Naive thymus-derived CD4-positive, alpha-beta T cell (primary cell): ENCODE measurements around the gene SPO11. TPM values are rescaled to one million over a fixed set of nuclear protein-coding genes. Genes with fewer than 3 reads are reported as not detected.

ENCODE experiments used
- ATAC-seq: fragments of 150-1000 bp; cut with Tn5 transposase; 2 replicates; pipeline ENCODE4 v1.10.0; 2021; ENCODE audit warnings: mild to moderate bottlenecking, moderate library complexity
- CTCF ChIA-PET: fragments of 350-600 bp; sonication (Branson Sonifier 250); formaldehyde crosslinking; loops from one replicate; lab custom pipeline; 2021; ENCODE audit warnings: antibody characterized with exemption; lab: Charles Lee
- POLR2A ChIA-PET: fragments of 350-600 bp; sonication (Branson Sonifier 250); formaldehyde crosslinking; loops from one replicate; lab custom pipeline; 2021; ENCODE audit warnings: antibody characterized with exemption, inconsistent platforms; lab: Charles Lee
- DNase-seq, 9 donors: peaks; one replicate each; pipeline versions ENCODE4 v3.0.0 to v3.0.0-alpha.2; 2020 to 2022; ENCODE audit warnings: mixed read lengths in 1 of 9
- H3K27ac ChIP-seq: one replicate; pipeline ENCODE4 v1.7.0; 2013; ENCODE audit warnings: mild to moderate bottlenecking, low read depth, low read length, moderate library complexity
- H3K27me3 ChIP-seq, 2 donors: one replicate each; pipeline ENCODE4 v1.7.0; 2013; ENCODE audit warnings: low read length in 2 of 2, mild to moderate bottlenecking in 2 of 2, moderate library complexity in 2 of 2; ENCODE audit not compliant: control insufficient read depth in 2 of 2, insufficient read depth in 2 of 2
- H3K36me3 ChIP-seq, 3 experiments: 1 replicate in 2 of 3; 2 replicates in 1 of 3; pipeline ENCODE4 v1.7.0; 2013; ENCODE audit warnings: low read length in 3 of 3, mild to moderate bottlenecking in 3 of 3, moderate library complexity in 1 of 3; ENCODE audit not compliant: insufficient read depth in 3 of 3, control insufficient read depth in 2 of 3
- H3K4me1 ChIP-seq, 2 donors: one replicate each; pipeline ENCODE4 v1.7.0; 2013; ENCODE audit warnings: low read length in 2 of 2, mild to moderate bottlenecking in 2 of 2, moderate library complexity in 1 of 2; ENCODE audit not compliant: control insufficient read depth in 2 of 2, insufficient read depth in 2 of 2
- H3K4me3 ChIP-seq: 2 replicates; pipeline ENCODE4 v1.7.0; 2013; ENCODE audit warnings: mild to moderate bottlenecking, low read length
- H3K9me3 ChIP-seq, 3 experiments: 1 replicate in 2 of 3; 2 replicates in 1 of 3; pipeline ENCODE4 v1.7.0; 2013; ENCODE audit warnings: low read length in 3 of 3; ENCODE audit not compliant: control insufficient read depth in 2 of 3
- H3K27ac Mint-ChIP-seq, 9 donors: one replicate each; pipeline ENCODE4 v1.8.0; 2020 to 2022; ENCODE audit warnings: mixed read lengths in 9 of 9, mild to moderate bottlenecking in 8 of 9, moderate library complexity in 5 of 9, inconsistent platforms in 2 of 9
- H3K27me3 Mint-ChIP-seq, 5 donors: one replicate each; pipeline ENCODE4 v1.8.0; 2021 to 2022; ENCODE audit warnings: mixed read lengths in 5 of 5, mild to moderate bottlenecking in 1 of 5
- H3K36me3 Mint-ChIP-seq, 5 donors: one replicate each; pipeline ENCODE4 v1.8.0; 2020 to 2022; ENCODE audit warnings: mixed read lengths in 5 of 5, mild to moderate bottlenecking in 3 of 5, inconsistent platforms in 1 of 5
- H3K4me1 Mint-ChIP-seq, 7 donors: one replicate each; pipeline ENCODE4 v1.8.0; 2020 to 2022; ENCODE audit warnings: mixed read lengths in 7 of 7, mild to moderate bottlenecking in 3 of 7, inconsistent platforms in 1 of 7
- H3K4me3 Mint-ChIP-seq, 10 donors: one replicate each; pipeline ENCODE4 v1.8.0; 2020 to 2022; ENCODE audit warnings: mild to moderate bottlenecking in 10 of 10, mixed read lengths in 10 of 10, moderate library complexity in 6 of 10, inconsistent platforms in 2 of 10
- H3K9me3 Mint-ChIP-seq, 11 donors: one replicate each; pipeline ENCODE4 v1.8.0; 2020 to 2022; ENCODE audit warnings: mixed read lengths in 11 of 11, mild to moderate bottlenecking in 4 of 11, inconsistent platforms in 1 of 11, moderate library complexity in 1 of 11
- intact Hi-C, 2 donors: fragments of 100-400 bp; cut with micrococcal nuclease; formaldehyde crosslinking; loops; one replicate each; pipeline ENCODE4 v1.15.1; 2023
- polyA plus RNA-seq, 2 donors: library from polyadenylated mRNA; unstranded; fragments of 300-500 nt; fragmentation: Illumina TruSeq; gene quantifications; one replicate each; pipeline ENCODE4 v1.2.3, GENCODE V29; 2021
- total RNA-seq, 6 experiments: library from RNA in 5 of 6; stranded (reverse) in 5 of 6; gene quantifications; 1 replicate in 5 of 6; 2 replicates in 1 of 6; pipeline ENCODE4 v1.2.3 and lab custom pipeline; 2021 to 2026

The SPO11 gene
- total and polyA plus RNA-seq, 7 experiments from 2014 or later, result not detected

- Mint-ChIP-seq H3K27ac (no peak overlapping the region), H3K27me3 (peaks cover 21 to 75% (median 55%) of the 10 kb centered on the region in 5 donors), H3K4me1 (peaks cover 0 to 2% (median 0%) of the 10 kb centered on the region in 7 donors), H3K9me3 (peaks cover 0 to 2% (median 0%) of the 10 kb centered on the region in 11 donors), H3K4me3 (no peak overlapping the region), H3K36me3 (no peaks in the 10 kb centered on the region)
- Histone ChIP-seq H3K4me3 (no peak overlapping the region), H3K9me3 (no peaks in the 10 kb centered on the region), H3K36me3 (no peaks in the 10 kb centered on the region), H3K4me1 (no peaks in the 10 kb centered on the region), H3K27ac (no peak overlapping the region), H3K27me3 (no peaks in the 10 kb centered on the region)
- ChIA-PET CTCF (no interaction called here), POLR2A (no interaction called here)
- DNase-seq (no peak), ATAC-seq (no peak)
- intact Hi-C loops, result no loop called here
Measured at GRCh38 chr20:57292611-57293010, 37.0 kb upstream of the SPO11 start.

GRCh38 chr20:57293995-57294394, 35.6 kb upstream of the SPO11 start:
- H3K9me3 ChIP-seq, result no peaks in the 10 kb centered on the region
- CTCF ChIA-PET, result no interaction called here

GRCh38 chr20:57294550-57294949, 35.1 kb upstream of the SPO11 start:
- no peak for DNase-seq
- no peak for ATAC-seq
- intact Hi-C loops, result no loop called here
- ChIA-PET CTCF (no interaction called here), POLR2A (no interaction called here)
- no peaks in the 10 kb centered on the region for H3K36me3 ChIP-seq
- peaks cover 0 to 5% (median 0%) of the 10 kb centered on the region in 11 donors for H3K9me3 Mint-ChIP-seq
- no peaks in the 10 kb centered on the region for H3K27me3 ChIP-seq
- H3K9me3 ChIP-seq, result no peaks in the 10 kb centered on the region
- H3K4me1 ChIP-seq, result no peaks in the 10 kb centered on the region
- H3K4me1 Mint-ChIP-seq, result no peaks in the 10 kb centered on the region
- peaks cover 13 to 60% (median 44%) of the 10 kb centered on the region in 5 donors for H3K27me3 Mint-ChIP-seq
- H3K27ac ChIP-seq, result no peak overlapping the region
- H3K36me3 Mint-ChIP-seq, result no peaks in the 10 kb centered on the region
- no peak overlapping the region for H3K4me3 Mint-ChIP-seq
- H3K27ac Mint-ChIP-seq, result no peak overlapping the region
- H3K4me3 ChIP-seq, result no peak overlapping the region

More at GRCh38 chr20:57293995-57294394, 35.6 kb upstream of the SPO11 start:
- Mint-ChIP-seq H3K27ac (no peak overlapping the region), H3K27me3 (peaks cover 13 to 61% (median 44%) of the 10 kb centered on the region in 5 donors), H3K4me1 (no peaks in the 10 kb centered on the region), H3K36me3 (no peaks in the 10 kb centered on the region), H3K4me3 (no peak overlapping the region), H3K9me3 (peaks cover 0 to 5% (median 0%) of the 10 kb centered on the region in 11 donors)
- POLR2A ChIA-PET, result no interaction called here
- intact Hi-C loops, result no loop called here
- no peaks in the 10 kb centered on the region for H3K36me3 ChIP-seq
- no peak overlapping the region for H3K4me3 ChIP-seq
- no peaks in the 10 kb centered on the region for H3K4me1 ChIP-seq
- ATAC-seq (no peak), DNase-seq (no peak)
- no peak overlapping the region for H3K27ac ChIP-seq
- no peaks in the 10 kb centered on the region for H3K27me3 ChIP-seq

DNA sequence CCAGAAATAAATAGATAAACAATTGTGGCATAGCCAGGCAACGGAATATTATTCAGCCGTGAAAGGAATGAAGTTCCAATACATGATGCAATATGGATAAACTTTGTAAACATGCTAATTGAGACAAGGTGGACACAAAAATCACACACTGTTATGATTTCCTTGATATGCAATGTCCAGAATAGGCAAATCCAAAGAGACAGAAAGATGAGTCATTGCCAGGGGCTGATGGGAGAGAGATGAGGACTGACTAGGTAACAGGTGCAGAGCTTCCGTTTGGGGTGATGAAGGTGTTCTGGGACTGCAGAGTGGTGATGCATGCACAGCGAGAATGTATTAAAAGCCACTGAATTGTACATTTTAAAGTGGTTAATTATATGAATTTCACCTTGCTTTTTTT, 31.1 kb upstream of the SPO11 start:
- Histone ChIP-seq H3K27ac (no peak overlapping the region), H3K4me1 (no peaks in the 10 kb centered on the region), H3K4me3 (no peak overlapping the region), H3K27me3 (no peaks in the 10 kb centered on the region), H3K36me3 (no peaks in the 10 kb centered on the region), H3K9me3 (no peaks in the 10 kb centered on the region)
- CTCF ChIA-PET, result no interaction called here
- Mint-ChIP-seq H3K36me3 (no peaks in the 10 kb centered on the region), H3K9me3 (peaks cover 0 to 3% (median 0%) of the 10 kb centered on the region in 11 donors), H3K4me1 (no peaks in the 10 kb centered on the region), H3K4me3 (no peak overlapping the region), H3K27ac (no peak overlapping the region), H3K27me3 (peaks cover 0 to 43% (median 19%) of the 10 kb centered on the region in 5 donors)
- POLR2A ChIA-PET, result no interaction called here
- no peak for DNase-seq
- no peak for ATAC-seq
- intact Hi-C loops, result no loop called here

GRCh38 chr20:57301026-57301425, 28.6 kb upstream of the SPO11 start:
- H3K36me3 Mint-ChIP-seq, result no peaks in the 10 kb centered on the region
- no peak overlapping the region for H3K4me3 ChIP-seq
- ChIA-PET CTCF (no interaction called here), POLR2A (no interaction called here)
- H3K9me3 Mint-ChIP-seq, result peaks cover 0 to 3% (median 0%) of the 10 kb centered on the region in 11 donors
- peaks cover 0 to 30% (median 9%) of the 10 kb centered on the region in 5 donors for H3K27me3 Mint-ChIP-seq
- no peak overlapping the region for H3K4me3 Mint-ChIP-seq
- no peaks in the 10 kb centered on the region for H3K27me3 ChIP-seq
- H3K27ac ChIP-seq, result no peak overlapping the region
- intact Hi-C loops, result no loop called here
- DNase-seq, result no peak
- no peaks in the 10 kb centered on the region for H3K4me1 Mint-ChIP-seq
- H3K9me3 ChIP-seq, result no peaks in the 10 kb centered on the region
- no peak for ATAC-seq
- H3K27ac Mint-ChIP-seq, result no peak overlapping the region
- H3K36me3 ChIP-seq, result no peaks in the 10 kb centered on the region
- H3K4me1 ChIP-seq, result no peaks in the 10 kb centered on the region

DNA sequence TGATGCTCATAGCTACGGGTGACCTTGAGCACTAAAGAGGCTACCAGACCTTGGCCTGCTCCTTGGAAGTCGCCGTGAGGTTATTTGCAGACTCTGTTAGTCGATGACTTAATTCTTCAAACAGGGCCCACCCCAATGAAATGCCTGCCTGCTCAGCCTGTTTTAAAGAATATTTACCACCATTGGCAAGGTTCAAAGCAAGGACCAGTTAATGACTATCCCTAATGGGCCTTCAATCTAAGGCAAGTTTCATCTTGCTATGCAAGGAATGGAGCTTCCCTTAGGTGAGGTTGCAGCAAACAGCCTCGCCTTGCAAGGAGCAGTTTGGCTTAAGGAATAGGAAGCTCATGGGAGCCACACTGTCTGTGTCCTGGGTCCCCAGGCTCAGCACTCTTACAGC, 22.9 kb upstream of the SPO11 start:
- H3K36me3 ChIP-seq, result no peaks in the 10 kb centered on the region
- Mint-ChIP-seq H3K4me1 (no peaks in the 10 kb centered on the region), H3K36me3 (peaks cover 0 to 3% (median 0%) of the 10 kb centered on the region in 5 donors), H3K27me3 (peaks cover 3 to 38% (median 10%) of the 10 kb centered on the region in 5 donors), H3K9me3 (peaks cover 0 to 1% (median 0%) of the 10 kb centered on the region in 11 donors), H3K27ac (no peak overlapping the region), H3K4me3 (no peak overlapping the region)
- intact Hi-C loops, result no loop called here
- CTCF ChIA-PET, result no interaction called here
- POLR2A ChIA-PET, result no interaction called here
- ATAC-seq, result no peak
- no peaks in the 10 kb centered on the region for H3K27me3 ChIP-seq
- no peak overlapping the region for H3K27ac ChIP-seq
- no peaks in the 10 kb centered on the region for H3K4me1 ChIP-seq
- DNase-seq, result no peak
- no peak overlapping the region for H3K4me3 ChIP-seq
- no peaks in the 10 kb centered on the region for H3K9me3 ChIP-seq

DNA sequence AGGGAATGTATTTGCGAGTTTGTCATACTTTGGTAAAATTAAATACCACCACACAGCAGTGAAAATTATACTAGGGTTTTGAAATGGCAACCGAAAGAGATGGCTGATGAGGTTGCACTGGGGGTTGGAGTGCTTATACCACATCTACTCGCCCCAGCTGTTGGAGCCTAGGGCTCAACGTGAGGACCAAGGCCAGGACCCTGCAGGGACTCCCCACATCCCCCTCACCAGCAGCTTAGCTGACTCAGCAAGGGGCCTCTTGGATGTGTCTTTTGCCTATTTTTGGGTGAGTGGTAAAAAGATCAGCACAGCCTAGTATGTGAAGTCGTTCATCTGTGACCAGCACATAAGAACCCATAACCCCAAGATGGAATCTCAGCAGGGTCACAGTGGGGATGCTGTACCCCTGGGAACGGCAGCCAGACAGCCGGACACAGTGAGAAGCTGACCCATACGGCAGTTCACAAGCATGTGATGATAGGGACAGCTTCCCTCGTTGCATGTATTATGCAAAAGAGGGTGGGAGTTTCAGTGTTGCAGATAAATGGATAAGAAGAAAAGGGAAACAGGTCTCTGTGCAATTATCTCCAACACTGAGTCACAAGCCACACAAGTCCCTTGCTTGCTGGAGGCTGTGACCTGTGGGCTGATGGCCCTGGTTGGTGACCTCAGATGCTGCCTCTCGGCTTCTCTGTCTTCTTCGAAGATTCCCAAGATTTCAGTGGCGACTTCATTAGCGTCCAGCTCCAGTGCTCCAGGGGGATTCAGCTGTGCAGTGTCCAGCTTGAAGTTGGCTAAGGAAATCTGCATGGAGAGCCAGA, 20.9 kb upstream of the SPO11 start:
- Mint-ChIP-seq H3K27me3 (peaks cover 3 to 24% (median 10%) of the 10 kb centered on the region in 5 donors), H3K9me3 (no peaks in the 10 kb centered on the region), H3K4me1 (no peaks in the 10 kb centered on the region), H3K4me3 (no peak overlapping the region), H3K27ac (no peak overlapping the region), H3K36me3 (peaks cover 0 to 3% (median 0%) of the 10 kb centered on the region in 5 donors)
- DNase-seq (no peak), ATAC-seq (no peak)
- POLR2A ChIA-PET, result no interaction called here
- H3K27ac ChIP-seq, result no peak overlapping the region
- CTCF ChIA-PET, result interaction anchor here (1.2 kb wide), 1 partner anchor 202 kb away, joined by 3 read pairs; no protein-coding TSS in a partner anchor
- H3K4me3 ChIP-seq, result no peak overlapping the region
- H3K27me3 ChIP-seq, result no peaks in the 10 kb centered on the region
- H3K4me1 ChIP-seq, result no peaks in the 10 kb centered on the region
- no peaks in the 10 kb centered on the region for H3K36me3 ChIP-seq
- intact Hi-C loops, result no loop called here
- no peaks in the 10 kb centered on the region for H3K9me3 ChIP-seq
